ENCODE data around the gene CERT1. TPM values are rescaled to one million over a fixed set of nuclear protein-coding genes. Genes with fewer than 3 reads are reported as not detected.
A peak's percentile ranks its signal among the peaks of the same experiment; 100 is the strongest.

Gene CERT1
- total RNA-seq, 2 experiments from 2014 or later, result 13.3 to 33.6 TPM

- no peaks in the 10 kb centered on the region for H3K9me2 ChIP-seq (ENCODE audit: insufficient read depth, low read length)
- no peaks in the 10 kb centered on the region for H4K20me1 ChIP-seq (ENCODE audit: insufficient read depth, low read length)
- H3K9me3 ChIP-seq (ENCODE audit: low read length), result no peaks in the 10 kb centered on the region
- no TSS peak for BruUV-seq (replicated peaks)
- no peak overlapping the region for H2AFZ ChIP-seq (ENCODE audit: low read length)
- intact Hi-C loops (cut with micrococcal nuclease; ENCODE audit: unreplicated experiment), result no loop called here
- H3K79me2 ChIP-seq (ENCODE audit: insufficient read depth, low read depth, low read length), result peaks cover 18% of the 10 kb centered on the region; the same call in 1 of the 2 replicates
- ChIA-PET POLR2A (interaction anchor here (0.7 to 1.9 kb wide), 6 partner anchors 11 to 153 kb away, joined by 3 to 5 read pairs (median 4); partner anchors contain the start of gene HMGCR), CTCF (ENCODE audit: unreplicated experiment) (no interaction called here)
- H3K4me1 ChIP-seq (ENCODE audit: insufficient read depth, low read length, poor library complexity, severe bottlenecking), result peaks cover 29% of the 10 kb centered on the region
- H3K4me2 ChIP-seq (ENCODE audit: low read length), result peak overlapping the region; percentile 30; the same call in 1 of the 2 replicates
- DNase-seq (ENCODE audit: low spot score), result no peak
- H3K27ac ChIP-seq (ENCODE audit: low read depth, low read length, poor library complexity, severe bottlenecking), result no peak overlapping the region
- TF ChIP-seq, protein P1, sequence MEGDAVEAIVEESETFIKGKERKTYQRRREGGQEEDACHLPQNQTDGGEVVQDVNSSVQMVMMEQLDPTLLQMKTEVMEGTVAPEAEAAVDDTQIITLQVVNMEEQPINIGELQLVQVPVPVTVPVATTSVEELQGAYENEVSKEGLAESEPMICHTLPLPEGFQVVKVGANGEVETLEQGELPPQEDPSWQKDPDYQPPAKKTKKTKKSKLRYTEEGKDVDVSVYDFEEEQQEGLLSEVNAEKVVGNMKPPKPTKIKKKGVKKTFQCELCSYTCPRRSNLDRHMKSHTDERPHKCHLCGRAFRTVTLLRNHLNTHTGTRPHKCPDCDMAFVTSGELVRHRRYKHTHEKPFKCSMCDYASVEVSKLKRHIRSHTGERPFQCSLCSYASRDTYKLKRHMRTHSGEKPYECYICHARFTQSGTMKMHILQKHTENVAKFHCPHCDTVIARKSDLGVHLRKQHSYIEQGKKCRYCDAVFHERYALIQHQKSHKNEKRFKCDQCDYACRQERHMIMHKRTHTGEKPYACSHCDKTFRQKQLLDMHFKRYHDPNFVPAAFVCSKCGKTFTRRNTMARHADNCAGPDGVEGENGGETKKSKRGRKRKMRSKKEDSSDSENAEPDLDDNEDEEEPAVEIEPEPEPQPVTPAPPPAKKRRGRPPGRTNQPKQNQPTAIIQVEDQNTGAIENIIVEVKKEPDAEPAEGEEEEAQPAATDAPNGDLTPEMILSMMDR (conservative IDR thresholded peaks at IDR 0.05; ENCODE audit: low read length), result no peak
- no peak for TF ChIP-seq EZH2phosphoT487 (IDR thresholded peaks at IDR 0.05; ENCODE audit: borderline replicate concordance, low read depth, low read length)
- H3K36me3 ChIP-seq (ENCODE audit: insufficient read depth, low read length), result peaks cover 12% of the 10 kb centered on the region; the same call in 1 of the 2 replicates
- no peak overlapping the region for H3K4me3 ChIP-seq (ENCODE audit: low read depth, low read length, poor library complexity, severe bottlenecking)
Measured at GRCh38 chr5:75461679-75462078, 49.8 kb downstream of the CERT1 start.

DNA sequence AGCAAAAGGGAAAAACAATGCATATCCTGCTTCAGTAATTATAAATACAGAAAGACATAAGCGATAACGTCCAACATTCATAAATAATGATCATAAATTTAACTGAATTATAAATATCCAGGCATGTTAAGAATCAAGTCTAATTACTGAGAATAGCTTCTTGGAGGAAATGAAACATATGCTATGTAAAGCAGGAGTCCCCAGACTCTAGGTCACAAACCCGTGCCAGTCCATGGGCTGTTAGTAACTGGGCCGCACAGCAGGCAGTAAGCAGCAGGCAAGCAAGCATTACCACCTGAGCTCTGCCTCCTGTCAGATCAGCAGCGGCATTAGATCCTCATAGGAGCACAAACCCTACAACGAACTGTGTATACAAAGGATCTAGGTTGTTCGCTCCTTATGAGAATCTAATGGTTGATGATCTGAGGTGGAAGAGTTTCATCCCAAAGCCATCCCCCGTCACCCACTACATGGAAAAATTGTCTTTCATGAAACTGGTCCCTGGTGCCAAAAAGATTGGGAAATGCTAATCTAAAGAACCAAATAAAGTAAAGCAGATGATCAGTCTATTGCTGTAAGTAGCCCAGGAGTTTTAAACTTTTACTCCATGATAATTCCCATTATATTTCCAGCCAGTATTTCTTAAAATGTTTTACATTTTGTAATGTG is 50.4 kb downstream of the CERT1 start:
- ChIA-PET CTCF (ENCODE audit: unreplicated experiment) (no interaction called here), POLR2A (interaction anchor here (0.7 to 1.9 kb wide), 6 partner anchors 12 to 152 kb away, joined by 3 to 5 read pairs (median 4); partner anchors contain the start of gene HMGCR)
- Histone ChIP-seq H3K4me2 (ENCODE audit: low read length) (peak overlapping the region; percentile 30), H2AFZ (ENCODE audit: low read length) (no peak overlapping the region), H4K20me1 (ENCODE audit: insufficient read depth, low read length) (no peaks in the 10 kb centered on the region), H3K4me3 (ENCODE audit: low read depth, low read length, poor library complexity, severe bottlenecking) (no peak overlapping the region), H3K79me2 (ENCODE audit: insufficient read depth, low read depth, low read length) (peaks cover 18% of the 10 kb centered on the region; the same call in 1 of the 2 replicates), H3K27ac (ENCODE audit: low read depth, low read length, poor library complexity, severe bottlenecking) (no peak overlapping the region), H3K9me2 (ENCODE audit: insufficient read depth, low read length) (no peaks in the 10 kb centered on the region), H3K36me3 (ENCODE audit: insufficient read depth, low read length) (peaks cover 12% of the 10 kb centered on the region; the same call in 1 of the 2 replicates), H3K4me1 (ENCODE audit: insufficient read depth, low read length, poor library complexity, severe bottlenecking) (peaks cover 29% of the 10 kb centered on the region), H3K9me3 (ENCODE audit: low read length) (no peaks in the 10 kb centered on the region)
- intact Hi-C loops (cut with micrococcal nuclease; ENCODE audit: unreplicated experiment), result no loop called here
- no TSS peak for BruUV-seq (replicated peaks)
- TF ChIP-seq, protein P1 (conservative IDR thresholded peaks at IDR 0.05; ENCODE audit: low read length), result no peak
- no peak for TF ChIP-seq EZH2phosphoT487 (IDR thresholded peaks at IDR 0.05; ENCODE audit: borderline replicate concordance, low read depth, low read length)
- peak; percentile 19 for DNase-seq (ENCODE audit: low spot score)

- no peaks in the 10 kb centered on the region for H3K9me2 ChIP-seq (ENCODE audit: insufficient read depth, low read length)
- no peak overlapping the region for H2AFZ ChIP-seq (ENCODE audit: low read length)
- no peak overlapping the region for H3K27ac ChIP-seq (ENCODE audit: low read depth, low read length, poor library complexity, severe bottlenecking)
- no peak for DNase-seq (ENCODE audit: low spot score)
- peaks cover 18% of the 10 kb centered on the region; the same call in 1 of the 2 replicates for H3K79me2 ChIP-seq (ENCODE audit: insufficient read depth, low read depth, low read length)
- H3K4me2 ChIP-seq (ENCODE audit: low read length), result peak overlapping the region; percentile 30
- peaks cover 12% of the 10 kb centered on the region; the same call in 1 of the 2 replicates for H3K36me3 ChIP-seq (ENCODE audit: insufficient read depth, low read length)
- no peaks in the 10 kb centered on the region for H3K9me3 ChIP-seq (ENCODE audit: low read length)
- TF ChIP-seq EZH2phosphoT487 (IDR thresholded peaks at IDR 0.05; ENCODE audit: borderline replicate concordance, low read depth, low read length), result no peak
- TF ChIP-seq, protein P1 (conservative IDR thresholded peaks at IDR 0.05; ENCODE audit: low read length), result no peak
- H3K4me3 ChIP-seq (ENCODE audit: low read depth, low read length, poor library complexity, severe bottlenecking), result no peak overlapping the region
- BruUV-seq (replicated peaks), result no TSS peak
- H4K20me1 ChIP-seq (ENCODE audit: insufficient read depth, low read length), result no peaks in the 10 kb centered on the region
- H3K4me1 ChIP-seq (ENCODE audit: insufficient read depth, low read length, poor library complexity, severe bottlenecking), result peaks cover 29% of the 10 kb centered on the region
- intact Hi-C loops (cut with micrococcal nuclease; ENCODE audit: unreplicated experiment), result no loop called here
- CTCF ChIA-PET (ENCODE audit: unreplicated experiment), result no interaction called here
- POLR2A ChIA-PET, result interaction anchor here (0.7 to 1.9 kb wide), 2 partner anchors 49 to 99 kb away, joined by 4 to 7 read pairs; no protein-coding TSS in a partner anchor
Measured at GRCh38 chr5:75460532-75460931, 50.9 kb downstream of the CERT1 start.

Data from OCI-LY7 (cell line).